Iris pigment epithelial cell (primary cell): ENCODE measurements around the gene SUPT3H.

ENCODE experiments used
- DNase-seq: peaks from one replicate; pipeline ENCODE4 v3.0.0-alpha.2; 2011; ENCODE audit warnings: low read depth

The SUPT3H gene

DNA sequence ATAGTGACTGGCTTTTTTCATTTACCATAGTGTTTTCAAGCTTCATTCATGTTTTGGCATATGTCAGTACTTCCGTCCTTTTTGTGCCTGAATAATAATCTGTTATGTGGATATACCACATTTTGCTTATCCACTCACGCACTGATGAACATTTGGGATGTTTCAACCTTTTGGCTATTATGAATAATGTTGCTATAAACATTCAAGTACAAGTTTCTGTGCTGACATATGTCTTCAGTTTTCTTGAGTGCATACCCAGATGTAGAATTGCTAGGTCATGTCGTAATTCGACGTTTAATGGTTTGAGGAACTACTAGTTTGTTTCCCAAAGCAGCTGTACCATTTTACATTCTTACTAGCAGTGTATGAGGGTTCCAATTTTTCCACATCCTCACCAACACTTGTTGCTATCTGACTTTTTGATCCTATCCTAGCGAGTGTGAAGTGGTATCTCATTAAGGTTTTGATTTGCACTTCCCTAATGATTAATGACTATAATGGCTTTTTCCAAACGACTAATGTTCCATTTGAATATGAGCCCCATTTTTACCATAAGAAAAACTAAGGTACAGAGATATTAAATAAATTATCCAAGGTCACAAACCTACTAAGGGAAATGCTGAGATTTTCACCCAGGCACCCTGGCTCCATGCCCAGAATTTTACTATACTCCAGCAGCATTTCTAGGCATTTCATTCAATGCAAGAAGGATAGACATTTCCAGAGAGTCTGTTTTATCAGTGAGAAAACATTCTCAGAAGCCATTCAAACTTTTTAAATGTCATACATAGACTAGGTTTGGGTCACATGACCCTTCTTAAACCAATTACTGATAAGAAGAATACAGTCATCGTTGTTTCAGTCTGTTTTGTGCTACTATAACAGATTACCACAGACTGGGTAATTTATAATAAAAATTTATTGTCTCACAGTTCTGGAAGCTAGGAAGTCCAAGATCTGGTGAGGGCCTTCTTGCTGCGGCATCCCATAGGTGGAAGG is 120.7 kb downstream of the SUPT3H start:
- DNase-seq, result peak; percentile 33

DNA sequence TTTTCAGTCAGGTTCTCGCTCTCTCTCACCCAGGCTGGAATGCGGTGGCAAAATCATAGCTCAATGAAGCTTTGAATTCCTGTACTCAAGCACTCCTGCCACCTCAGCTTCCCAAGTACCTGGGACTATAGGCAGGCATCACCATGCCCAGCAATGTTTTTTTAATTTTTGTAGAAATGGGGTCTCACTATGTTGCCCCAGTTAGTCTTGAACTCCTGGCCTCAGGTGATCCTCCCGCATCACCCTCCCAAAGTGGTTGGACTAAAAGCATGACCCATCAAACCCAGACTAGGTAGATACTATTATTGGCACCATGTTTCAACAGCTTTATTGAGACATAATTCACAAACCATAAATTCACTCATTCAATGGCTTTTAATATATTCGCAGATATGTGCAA is 122.3 kb downstream of the SUPT3H start:
- DNase-seq, result no peak

DNA sequence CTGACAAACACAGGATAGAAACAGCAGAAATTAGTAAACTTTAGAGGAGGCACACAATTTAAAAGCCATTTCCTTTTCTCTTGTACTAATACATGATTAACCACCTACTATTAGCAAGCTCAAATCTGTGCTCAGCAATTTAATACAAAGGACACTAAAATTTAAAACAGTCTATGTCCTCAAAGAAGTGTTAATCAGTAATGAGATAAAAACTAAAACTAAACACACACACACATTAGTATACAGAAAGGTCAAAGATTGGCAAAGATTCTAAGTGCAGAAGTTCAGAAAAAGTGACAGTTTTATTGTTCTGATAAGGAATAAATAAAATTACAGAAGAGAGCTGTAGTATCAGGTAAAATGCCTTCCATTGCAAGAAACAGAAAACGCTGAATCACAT is 123.5 kb downstream of the SUPT3H start:
- DNase-seq, result no peak

DNA sequence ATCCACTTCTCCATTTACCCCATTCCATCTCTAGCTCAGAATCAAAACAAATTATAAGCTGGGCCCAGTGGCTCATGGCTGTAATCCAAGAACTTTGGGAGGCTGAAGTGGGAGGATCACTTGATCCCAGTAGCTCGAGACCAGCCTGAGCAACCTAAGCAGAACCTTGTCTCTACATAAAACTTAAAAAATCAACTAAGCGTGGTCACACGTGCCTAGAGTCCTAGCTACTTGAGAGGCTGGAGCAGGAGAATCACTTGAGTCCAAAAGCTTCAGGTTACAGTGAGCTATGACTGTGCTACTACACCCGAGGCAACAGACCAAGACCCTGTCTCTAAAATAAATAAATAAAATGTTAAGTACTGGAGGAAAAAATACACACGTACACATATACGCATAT is 124.3 kb downstream of the SUPT3H start:
- DNase-seq, result no peak

DNA sequence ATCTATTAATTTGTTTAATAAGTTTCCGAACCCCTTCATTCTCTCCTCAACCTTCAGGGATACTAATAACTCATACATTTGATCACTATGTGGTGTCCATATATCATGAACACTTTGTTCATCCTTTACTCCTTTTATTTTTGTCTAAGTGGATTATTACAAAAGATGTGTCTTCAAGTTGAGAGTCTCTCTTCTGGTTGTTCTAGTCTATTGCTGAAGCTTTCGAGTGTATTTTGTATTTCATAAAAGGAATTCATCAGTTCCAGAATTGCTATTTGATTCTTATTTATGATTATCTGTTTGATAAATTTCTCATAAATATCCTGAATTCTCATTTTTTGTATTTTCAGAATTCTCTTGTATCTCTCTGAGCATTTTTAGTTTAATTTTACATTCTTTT is 146.1 kb downstream of the SUPT3H start:
- no peak for DNase-seq

DNA sequence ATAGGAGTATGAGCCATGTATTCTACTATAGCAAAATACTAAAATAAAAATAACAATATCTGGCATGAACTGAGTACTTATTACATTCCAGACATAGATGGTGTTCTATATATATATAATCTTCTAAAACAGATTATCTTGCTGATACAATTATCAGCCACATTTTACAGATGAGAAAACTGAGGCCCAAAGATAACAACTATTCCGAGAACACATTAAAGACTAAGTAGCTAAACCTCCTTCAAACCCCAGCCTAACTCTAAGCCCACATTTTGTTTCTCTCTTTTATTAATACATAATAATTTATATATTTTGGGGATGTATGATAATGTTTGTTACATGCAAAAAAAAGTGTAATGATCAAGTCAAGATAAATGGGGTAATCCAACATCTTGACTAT is 148.3 kb downstream of the SUPT3H start:
- DNase-seq, result no peak

DNA sequence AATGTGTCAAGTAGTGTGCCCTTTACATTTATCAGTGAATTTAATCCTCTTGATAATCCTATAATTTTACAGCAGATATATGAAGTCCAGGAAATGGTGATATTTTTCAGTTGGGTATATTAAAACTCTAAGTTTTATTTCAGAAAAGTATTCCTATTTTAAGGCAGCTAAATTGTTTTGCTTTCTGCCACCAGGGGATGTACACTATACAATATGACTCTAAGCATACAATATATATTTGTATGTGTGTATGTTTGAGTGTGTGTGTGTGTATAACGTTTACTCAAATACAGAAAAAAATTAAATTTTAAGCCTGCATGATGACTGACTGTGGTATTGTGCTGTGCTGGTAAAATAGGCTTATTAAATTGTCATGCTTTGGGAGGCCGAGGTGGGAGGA is 151.7 kb downstream of the SUPT3H start:
- no peak for DNase-seq

DNA sequence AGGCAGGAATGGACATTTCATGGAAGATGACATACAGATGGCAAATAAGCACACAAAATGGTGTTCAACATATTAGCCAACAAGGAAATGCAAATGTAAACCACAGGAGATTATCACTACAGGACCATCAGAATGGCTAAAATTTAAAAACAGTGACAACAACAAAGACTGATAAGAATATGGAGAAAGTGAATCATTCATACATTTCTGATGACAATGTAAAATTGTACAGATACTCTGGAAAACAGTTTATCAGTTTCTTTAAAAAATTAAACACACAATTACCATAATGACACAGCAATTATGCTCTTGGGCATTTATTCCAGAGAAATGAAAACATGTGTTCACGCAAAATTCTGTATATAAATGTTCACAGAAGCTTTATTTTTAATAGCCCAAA is 155.4 kb downstream of the SUPT3H start:
- peak; percentile 22 for DNase-seq

DNA sequence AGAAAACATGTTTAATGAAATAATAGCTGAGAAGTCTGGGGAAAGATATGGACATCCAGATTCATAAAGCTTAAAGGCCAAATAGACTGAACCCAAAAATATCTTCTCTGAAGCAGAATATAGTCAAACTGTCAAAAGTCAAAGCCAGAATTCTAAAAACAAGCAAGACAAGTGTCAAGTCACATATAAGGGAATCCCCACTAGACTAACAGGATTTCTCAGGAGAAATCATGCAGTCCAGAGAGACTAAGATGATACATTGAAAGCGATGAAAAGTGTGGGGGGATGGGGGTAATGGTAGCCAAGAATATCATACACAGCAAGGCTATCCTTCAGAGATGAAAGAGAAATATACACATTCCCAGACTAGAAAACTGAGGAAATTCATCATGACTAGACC is 162.0 kb downstream of the SUPT3H start:
- no peak for DNase-seq

DNA sequence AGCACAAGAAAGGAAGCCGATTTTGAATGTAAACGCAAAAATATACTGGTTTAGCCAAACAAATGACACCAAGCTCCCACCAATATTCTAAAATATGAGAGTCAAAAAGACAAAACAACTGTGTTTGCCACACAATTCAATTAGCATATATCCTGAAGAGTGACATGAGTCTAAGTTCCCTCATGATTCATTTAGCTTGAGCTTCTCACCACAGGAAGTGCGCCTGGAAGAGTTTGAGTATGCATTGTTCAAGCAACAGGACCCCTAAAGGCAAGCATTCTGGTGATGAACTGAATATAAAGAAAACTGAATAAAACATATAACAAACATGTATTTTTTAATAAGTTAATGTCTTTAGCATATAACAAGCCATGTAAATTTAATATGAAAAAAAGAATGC is 164.8 kb downstream of the SUPT3H start:
- DNase-seq, result peak; percentile 20

DNA sequence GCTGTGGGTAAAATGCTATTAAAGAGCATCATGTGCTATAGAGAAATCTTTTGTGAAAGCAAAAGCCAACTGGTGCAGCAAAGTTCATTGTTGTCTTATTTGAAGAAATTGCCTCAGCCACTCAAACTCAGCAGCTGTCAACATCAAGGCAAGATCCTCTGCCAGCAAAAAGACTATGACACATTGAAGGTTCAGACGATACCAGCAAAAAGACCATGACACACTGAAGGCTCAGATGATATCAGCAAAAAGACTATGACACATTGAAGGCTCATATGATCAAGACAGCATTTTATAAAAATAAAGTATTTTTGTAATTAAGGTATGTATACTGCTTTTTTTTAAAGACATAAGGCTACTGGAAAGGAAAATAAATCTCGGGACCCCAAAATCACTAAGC is 168.0 kb downstream of the SUPT3H start:
- no peak for DNase-seq

DNA sequence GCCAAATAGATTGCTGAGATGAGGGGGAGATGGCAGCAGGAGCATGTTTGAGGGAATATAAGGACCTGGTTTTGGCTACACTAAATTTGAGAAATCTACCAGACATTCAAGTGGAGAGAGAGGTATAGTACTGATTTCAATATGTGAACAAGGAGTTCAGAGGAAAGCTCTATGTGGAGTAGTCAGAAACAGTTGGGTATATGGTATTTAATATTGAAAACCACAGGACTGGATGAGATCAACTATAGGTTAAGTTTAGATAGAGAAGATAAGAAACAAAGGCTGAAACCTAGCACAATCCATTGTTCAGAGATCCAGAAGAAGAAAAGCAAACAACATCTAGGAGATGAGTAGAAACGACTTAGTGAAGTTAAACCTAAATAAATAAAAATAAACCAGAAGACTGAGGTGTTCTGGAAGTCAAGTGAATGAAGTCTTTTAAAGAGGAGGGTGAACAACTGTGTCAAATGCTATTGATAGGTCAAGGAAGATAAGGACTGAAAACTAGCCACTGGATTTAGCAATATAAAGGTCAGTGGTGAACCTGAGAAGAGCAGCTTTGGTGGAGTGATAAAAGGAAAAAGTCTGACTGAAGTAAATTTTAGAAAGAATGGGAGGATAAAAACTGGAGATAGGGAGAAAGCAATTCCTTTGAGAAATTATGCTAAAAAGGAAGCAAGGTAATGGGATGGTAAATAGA is 170.8 kb downstream of the SUPT3H start:
- DNase-seq, result no peak

DNA sequence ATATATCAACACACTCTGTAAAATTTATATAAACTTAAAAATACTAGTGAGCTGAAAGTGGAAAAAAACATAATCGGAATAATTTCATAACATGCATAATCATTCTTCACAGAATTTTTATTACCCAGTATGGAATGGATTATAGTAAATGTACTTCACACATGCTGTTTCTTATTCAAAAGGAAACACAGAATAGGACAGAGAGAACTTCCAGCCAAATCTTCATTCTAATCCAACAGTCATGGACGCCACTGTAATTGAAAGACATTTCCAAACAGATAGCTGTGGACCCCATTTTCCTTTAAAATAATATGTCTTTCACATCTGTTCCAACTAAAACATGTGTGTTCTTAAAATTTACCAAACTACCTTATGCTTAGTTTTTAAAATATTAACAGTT is 176.2 kb downstream of the SUPT3H start:
- no peak for DNase-seq

DNA sequence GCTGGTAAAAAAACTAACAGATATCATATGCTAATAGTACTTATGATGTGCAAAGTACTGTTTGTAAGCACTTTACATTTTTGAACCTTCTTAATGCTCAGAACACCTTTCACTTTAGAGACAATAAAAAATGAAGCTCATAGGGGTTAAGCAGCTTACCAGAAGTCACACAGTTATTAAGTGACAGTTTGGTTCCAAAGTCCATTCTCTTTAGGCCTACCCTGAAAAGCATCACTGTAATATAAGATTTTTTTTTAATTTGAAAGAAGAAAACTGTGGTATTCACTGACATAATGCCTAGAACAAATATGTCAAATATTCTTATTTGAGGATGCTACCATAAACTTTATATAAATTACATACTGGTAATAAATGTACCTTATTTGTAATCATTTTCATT is 177.2 kb downstream of the SUPT3H start:
- no peak for DNase-seq

DNA sequence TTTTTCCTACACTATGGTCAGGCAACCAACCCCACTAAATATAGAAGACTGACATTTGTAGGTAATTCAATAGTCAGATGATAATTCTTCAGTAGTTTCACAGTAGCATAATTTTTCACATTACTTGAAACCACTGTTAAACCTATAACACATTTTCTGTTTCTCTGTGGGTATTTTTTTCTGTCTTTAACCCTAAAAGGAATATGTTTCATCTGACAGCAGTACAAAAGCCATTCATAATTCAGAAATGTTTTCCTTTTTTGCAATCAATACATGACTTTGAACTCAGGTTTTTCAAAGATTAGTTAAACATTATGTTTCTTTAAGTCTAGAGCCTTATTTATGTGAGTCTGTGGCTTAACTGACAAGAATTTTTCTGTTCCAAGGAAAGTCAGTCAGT is 178.2 kb downstream of the SUPT3H start:
- DNase-seq, result no peak

DNA sequence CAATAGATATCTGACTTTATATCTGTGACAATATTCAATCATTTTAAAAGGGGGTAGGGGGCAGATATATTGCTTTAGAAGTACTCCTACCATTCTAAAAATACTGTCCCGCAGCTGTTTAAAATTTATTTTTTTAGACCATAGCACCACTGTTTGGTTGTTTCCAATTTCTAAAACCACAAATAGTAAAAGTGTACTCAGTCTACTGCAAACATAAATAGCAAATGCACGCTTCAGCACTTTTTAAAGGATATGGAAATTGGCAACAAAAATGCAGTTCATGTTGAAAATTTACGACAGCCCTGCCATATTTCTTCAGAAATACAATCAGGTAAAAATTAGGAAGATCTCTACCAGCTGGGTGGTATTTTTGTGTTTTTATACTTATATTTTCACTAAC is 181.6 kb downstream of the SUPT3H start:
- no peak for DNase-seq

DNA sequence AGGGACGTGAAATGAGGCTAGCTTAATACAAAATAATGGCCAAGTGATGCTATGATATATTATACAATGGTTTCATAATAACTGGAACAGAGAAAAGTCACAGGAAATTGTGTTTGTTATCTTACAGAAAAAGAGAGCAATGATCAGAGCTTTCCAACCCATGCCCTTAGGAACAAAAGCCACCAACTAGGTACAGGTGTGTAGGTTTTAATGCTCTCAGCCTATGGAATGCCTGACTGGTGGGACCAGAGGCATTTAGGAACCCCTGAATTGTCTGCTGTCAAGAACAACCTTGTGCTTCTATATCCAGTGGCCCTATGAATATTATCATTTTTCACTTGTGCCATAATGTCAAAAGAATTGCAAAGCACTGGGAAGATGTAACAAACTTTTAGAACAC is 182.6 kb downstream of the SUPT3H start:
- DNase-seq, result no peak

DNA sequence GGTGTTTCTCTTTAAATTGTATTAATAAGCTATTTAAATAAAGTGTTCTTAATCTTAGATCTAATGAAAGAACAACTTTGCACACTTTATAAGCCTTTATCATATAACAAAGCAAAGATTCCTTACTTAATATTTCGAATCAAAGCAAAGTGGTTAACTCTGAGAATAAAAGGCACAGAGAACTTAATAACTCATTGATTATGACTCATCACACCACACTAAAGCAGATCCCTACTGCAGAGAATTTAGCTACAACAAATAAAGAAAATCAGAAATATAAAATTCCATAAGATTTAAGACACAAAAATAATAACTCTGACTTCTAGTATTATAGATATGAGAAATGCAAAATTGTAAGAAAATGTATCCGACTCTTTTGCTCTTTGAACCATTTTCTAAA is 185.2 kb downstream of the SUPT3H start:
- DNase-seq, result peak; percentile 34

DNA sequence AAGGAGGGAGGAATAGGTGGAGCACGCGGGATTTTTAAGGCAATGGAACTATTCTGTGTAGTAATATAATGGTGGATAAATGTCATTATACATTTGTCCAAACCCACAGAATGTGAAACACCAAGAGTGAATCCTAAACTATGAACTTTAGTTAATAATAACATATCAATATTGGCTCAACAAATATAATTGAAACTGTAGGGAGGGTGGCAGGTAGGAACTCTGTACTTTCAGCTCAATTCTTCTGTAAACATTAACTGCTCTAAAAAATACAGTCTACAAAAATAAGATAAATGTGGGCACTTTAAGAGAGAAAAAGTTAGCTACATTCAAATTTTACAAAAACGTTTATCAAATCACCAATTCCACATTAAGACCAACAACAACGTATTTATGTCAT is 186.3 kb downstream of the SUPT3H start:
- DNase-seq, result no peak

DNA sequence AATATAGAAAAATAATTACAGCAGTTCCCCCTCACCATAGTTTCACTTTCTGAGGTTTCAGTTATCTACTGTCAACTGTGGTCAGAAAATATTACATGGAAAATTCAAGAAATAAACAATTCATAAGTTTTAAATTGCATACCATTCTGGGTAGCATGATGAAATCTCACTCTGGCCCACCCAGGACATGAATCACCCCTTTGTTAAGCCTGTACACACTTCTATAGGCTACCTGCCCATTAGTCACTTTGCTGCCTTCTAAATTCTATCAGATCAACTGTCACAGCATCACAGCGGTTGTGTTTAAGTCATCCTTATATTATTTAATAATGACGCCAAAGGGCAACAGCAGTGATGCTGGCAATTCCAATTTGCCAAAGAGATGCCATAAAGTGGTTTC is 189.9 kb downstream of the SUPT3H start:
- DNase-seq, result peak; percentile 93

DNA sequence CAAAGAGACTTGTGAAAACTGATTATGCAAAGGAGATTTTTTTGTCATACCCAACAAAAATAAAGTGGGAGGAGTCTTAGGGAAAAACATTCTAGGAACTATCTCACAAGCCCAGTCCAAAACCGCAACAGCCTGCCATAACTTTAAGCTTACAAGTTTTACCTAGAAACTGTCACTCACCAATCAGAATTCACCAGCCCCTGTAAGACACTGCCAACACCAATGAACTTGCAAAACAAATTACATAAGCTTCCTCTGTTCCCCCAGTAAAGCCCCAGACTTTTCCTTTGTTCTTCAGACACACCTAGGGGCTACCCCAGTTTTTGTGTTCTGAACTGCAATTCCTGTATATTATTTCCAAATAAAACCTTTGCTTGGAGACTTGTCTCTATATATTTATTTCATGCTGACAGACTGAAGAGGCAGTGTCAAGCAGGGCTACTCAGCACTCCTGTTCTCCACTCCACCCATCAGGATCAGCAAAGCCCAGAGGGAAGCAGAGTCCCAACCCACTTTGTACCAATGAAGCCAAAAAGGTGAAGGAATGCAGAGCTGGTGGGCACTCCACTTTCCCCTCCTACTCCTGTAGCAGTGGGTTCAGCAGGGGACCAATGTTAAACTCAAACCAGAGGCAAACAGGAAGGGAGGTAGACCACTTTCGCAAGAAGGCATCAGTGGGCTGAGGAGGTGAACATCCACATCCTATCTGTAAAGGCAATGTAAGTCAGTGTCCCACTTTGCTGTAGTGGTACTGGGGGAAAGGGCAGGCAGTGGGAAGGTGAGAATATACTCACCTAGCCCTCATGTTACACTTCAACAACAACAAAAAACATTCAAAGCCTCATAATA is 192.1 kb downstream of the SUPT3H start:
- peak; percentile 24 for DNase-seq

DNA sequence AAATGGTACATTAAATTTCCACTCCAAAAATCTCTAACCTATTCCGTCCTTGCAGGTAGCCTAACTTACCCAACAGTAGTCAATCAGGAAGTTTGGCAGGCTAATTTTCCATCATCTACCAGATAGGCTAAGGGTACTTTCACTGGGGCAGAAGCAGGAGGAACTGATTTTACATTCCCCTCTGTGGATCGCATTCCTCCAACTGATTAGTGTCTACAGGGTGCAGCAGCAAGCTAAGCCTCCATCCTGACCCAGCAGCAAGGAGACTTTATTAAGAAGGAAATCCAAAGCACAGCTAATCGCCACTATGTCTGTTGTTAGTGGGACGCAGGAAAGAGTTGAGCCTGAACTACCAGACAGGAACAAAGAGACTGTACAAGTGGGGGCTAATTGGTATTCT is 192.8 kb downstream of the SUPT3H start:
- DNase-seq, result no peak

DNA sequence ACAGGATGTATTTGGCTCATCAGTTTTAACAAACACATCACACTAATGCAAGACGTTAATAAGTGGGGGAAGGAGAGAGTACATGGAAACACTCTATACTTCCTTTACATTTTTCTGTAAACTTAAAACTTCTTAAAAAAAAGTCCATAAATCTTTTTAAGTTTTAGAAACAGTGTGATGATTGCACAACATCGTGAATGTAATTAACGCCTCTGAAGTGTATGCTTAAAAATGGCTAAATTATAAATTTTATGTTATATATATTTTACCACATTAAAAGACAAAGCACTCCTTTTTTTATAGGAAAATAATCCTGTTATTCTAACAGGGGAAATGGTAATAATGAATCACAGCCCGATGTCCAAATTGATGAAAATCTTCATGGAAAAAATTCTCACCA is 193.7 kb downstream of the SUPT3H start:
- no peak for DNase-seq
